Measurements from ENCODE around the gene FLT1.

FLT1 gene

GRCh38 chr13:28531845-28532387 lies 37.0 kb upstream of the FLT1 start:
- H3K4me3 ChIP-seq: peak overlapping the region; percentile 43 to 52
- H3K27ac ChIP-seq: no peak overlapping the region
- H3K4me1 ChIP-seq: peaks cover 0 to 28% (median 22%) of the 10 kb centered on the region in 4 donors
- H3K36me3 ChIP-seq: no peaks in the 10 kb centered on the region
- peak in 1 of 2 donors; percentile 21 for DNase-seq
- intact Hi-C loops (cut with DNase I; ENCODE audit: low total_unique reads): no loop called here
- H3K27me3 ChIP-seq: peaks cover 0 to 62% of the 10 kb centered on the region in 2 donors
- H3K9me3 ChIP-seq: no peaks in the 10 kb centered on the region
- TF ChIP-seq CTCF (IDR thresholded peaks at IDR 0.05): no peak

GRCh38 chr13:28531077-28531844 lies 36.3 kb upstream of the FLT1 start:
- Histone ChIP-seq H3K4me3 (peak overlapping the region in 1 of 2 donors; percentile 52), H3K27ac (no peak overlapping the region), H3K4me1 (peaks cover 0 to 28% (median 23%) of the 10 kb centered on the region in 4 donors), H3K27me3 (peaks cover 0 to 62% of the 10 kb centered on the region in 2 donors), H3K9me3 (no peaks in the 10 kb centered on the region), H3K36me3 (no peaks in the 10 kb centered on the region)
- DNase-seq: peak in 1 of 2 donors; percentile 21
- TF ChIP-seq CTCF (IDR thresholded peaks at IDR 0.05): no peak
- intact Hi-C loops (cut with DNase I; ENCODE audit: low total_unique reads): no loop called here

- no peaks in the 10 kb centered on the region for H3K36me3 ChIP-seq
- no peaks in the 10 kb centered on the region for H3K9me3 ChIP-seq
- no peak overlapping the region for H3K27ac ChIP-seq
- intact Hi-C loops (cut with DNase I; ENCODE audit: low total_unique reads): no loop called here
- peaks cover 0 to 28% (median 23%) of the 10 kb centered on the region in 4 donors for H3K4me1 ChIP-seq
- H3K4me3 ChIP-seq: peak overlapping the region in 1 of 2 donors; percentile 52
- no peak for TF ChIP-seq CTCF (IDR thresholded peaks at IDR 0.05)
- H3K27me3 ChIP-seq: peaks cover 0 to 62% of the 10 kb centered on the region in 2 donors
- no peak for DNase-seq
Measured at GRCh38 chr13:28530729-28531076, 35.8 kb upstream of the FLT1 start.

- intact Hi-C loops (cut with DNase I; ENCODE audit: low total_unique reads): no loop called here
- peaks cover 0 to 60% of the 10 kb centered on the region in 2 donors for H3K27me3 ChIP-seq
- no peak for TF ChIP-seq CTCF (IDR thresholded peaks at IDR 0.05)
- H3K36me3 ChIP-seq: no peaks in the 10 kb centered on the region
- H3K9me3 ChIP-seq: no peaks in the 10 kb centered on the region
- H3K4me3 ChIP-seq: no peak overlapping the region
- no peak overlapping the region for H3K27ac ChIP-seq
- DNase-seq: no peak
- peaks cover 0 to 28% (median 23%) of the 10 kb centered on the region in 4 donors for H3K4me1 ChIP-seq
Measured at GRCh38 chr13:28529836-28530235, 34.9 kb upstream of the FLT1 start.

GRCh38 chr13:28528848-28529247 lies 33.9 kb upstream of the FLT1 start:
- H3K36me3 ChIP-seq: no peaks in the 10 kb centered on the region
- no peak for TF ChIP-seq CTCF (IDR thresholded peaks at IDR 0.05)
- DNase-seq: no peak
- intact Hi-C loops (cut with DNase I; ENCODE audit: low total_unique reads): no loop called here
- no peak overlapping the region for H3K27ac ChIP-seq
- no peaks in the 10 kb centered on the region for H3K9me3 ChIP-seq
- H3K4me3 ChIP-seq: no peak overlapping the region
- peaks cover 0 to 54% of the 10 kb centered on the region in 2 donors for H3K27me3 ChIP-seq
- peaks cover 0 to 28% (median 23%) of the 10 kb centered on the region in 4 donors for H3K4me1 ChIP-seq

Data from tibial artery (tissue), 4 donors.